NCI-H524 (cell line): ENCODE results near the gene KCTD2.

Experiments used
- DNase-seq, 2 experiments: peaks; one replicate each; lab custom pipeline; 2025; lab: John Stamatoyannopoulos, UW

The KCTD2 gene

DNA sequence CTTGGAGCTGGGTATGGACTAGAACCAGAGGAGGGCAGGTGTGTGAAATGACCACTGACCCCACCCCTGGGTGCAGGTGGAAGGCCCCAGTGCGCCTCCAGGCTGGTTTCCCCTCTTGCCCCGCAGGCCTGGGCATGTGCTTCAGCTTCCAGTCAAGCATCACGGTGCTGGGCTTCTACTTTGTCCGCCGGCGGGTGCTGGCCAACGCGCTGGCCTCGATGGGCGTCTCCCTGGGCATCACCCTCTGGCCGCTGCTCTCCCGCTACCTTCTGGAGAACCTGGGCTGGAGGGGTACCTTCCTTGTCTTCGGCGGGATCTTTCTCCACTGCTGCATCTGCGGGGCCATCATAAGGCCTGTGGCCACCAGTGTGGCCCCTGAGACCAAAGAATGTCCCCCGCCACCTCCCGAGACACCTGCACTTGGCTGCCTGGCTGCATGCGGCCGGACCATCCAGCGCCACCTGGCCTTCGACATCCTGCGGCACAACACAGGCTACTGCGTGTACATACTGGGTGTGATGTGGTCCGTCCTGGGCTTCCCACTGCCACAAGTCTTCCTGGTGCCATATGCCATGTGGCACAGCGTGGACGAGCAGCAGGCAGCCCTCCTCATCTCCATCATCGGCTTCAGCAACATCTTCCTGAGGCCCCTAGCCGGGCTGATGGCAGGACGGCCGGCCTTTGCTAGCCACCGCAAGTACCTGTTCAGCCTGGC, 53.0 kb downstream of the KCTD2 start:
- no peak for DNase-seq

DNA sequence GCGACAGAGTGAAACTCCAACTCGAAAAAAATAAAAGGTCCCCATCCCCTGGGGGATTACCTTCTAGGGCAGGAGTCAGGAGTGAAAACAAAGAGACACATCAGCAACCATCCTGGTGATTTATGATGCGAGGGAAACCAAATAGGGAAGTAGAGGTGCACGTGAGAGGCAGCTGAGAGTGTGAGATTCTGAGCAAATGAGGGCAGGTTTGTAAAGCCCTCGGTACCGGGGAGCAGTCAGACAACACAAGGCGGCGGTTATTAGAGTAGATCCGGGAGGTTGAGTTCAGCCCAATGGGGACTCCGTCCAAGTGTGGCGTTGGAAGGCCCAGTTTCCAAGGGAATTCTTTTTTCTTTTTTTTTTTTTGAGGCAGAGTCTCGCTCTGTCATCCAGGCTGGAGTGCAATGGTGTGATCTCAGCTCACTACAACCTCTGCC, 55.4 kb downstream of the KCTD2 start:
- DNase-seq: no peak

DNA sequence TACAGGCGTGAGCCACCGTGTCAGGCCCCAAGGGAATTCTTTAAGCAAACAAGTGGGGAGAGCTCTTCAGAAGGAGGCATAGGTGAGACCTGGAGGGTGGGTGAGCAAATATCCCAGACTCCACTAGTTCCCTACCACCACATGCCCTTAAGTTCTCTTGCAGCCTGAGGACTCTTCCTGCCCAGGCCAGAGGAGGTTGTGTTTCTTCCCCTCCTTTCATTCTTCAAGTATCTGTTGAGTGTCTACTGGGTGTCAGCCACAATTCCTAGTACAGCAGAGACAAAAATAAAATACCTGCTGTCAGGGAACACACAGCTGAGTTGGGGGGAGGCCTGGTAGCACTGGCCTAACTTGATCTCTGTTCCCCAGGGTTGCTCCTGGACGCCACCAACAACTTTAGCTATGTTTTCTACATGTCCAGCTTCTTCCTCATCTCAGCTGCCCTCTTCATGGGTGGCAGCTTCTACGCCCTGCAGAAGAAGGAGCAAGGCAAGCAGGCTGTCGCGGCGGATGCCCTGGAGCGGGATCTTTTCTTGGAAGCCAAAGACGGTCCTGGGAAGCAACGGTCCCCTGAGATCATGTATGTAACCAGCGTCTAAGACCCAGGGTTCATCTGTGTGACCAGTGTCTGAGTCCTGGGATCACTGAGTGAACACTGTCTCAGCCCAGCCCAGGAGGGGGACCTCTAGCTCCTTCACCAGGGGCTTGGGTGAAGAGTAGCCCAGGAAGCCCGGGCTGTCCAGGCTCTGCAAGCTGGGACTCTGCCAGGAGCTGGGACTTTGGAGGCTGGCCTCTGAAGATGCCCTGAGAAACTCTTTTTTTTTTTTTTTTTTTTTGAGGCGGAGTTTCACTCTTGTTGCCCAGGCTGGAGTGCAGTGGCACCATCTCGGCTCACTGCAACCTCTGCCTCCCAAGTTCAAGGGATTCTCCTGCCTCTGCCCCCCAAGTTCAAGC, 56.9 kb downstream of the KCTD2 start:
- DNase-seq: no peak

DNA sequence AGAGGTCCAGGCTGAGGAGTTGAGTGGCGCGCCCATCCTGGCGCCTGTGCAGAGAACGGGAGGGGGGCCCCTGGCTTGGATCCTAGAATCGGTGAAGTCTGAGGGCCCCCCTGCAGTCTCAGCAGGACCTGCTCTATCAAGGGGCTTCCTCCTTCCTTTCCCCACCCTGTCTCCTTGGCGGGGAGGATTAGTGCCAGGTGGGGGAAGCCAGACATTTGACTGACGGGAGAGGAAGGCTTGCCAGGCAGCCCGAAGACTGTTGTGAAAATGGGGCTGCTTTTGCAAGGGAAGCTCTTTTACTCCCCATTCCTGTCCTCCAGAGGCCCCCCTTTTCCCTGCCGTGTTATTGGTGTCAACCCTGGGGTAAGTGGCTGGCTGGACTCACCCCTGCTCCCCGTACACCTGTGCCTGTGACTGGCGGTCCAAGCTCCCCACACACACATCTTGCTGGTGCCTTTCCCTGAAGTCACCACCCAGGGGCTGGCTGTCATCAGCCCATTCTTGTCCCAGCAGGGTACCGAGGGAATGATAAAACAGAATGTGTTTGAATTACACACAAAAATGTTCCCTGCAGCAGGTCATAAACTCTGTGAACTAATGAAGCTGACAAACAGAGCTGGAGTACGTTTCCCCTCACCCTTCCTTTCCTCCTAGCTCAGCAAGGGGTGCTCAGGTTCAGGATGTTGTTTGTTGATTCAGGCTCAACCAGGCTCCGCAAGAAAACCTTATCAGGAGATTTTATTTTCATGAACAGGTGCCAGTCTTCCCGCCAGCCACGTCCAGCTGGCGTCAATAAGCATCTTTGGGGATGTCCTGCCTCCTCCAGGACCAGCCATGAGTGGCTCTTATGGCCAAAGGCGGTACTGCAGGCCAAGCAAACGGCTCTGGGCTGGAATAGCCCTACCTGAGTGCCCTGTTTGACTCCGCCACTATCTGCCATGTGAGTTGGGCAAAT, 58.4 kb downstream of the KCTD2 start:
- DNase-seq: peak; percentile 95 to 98

DNA sequence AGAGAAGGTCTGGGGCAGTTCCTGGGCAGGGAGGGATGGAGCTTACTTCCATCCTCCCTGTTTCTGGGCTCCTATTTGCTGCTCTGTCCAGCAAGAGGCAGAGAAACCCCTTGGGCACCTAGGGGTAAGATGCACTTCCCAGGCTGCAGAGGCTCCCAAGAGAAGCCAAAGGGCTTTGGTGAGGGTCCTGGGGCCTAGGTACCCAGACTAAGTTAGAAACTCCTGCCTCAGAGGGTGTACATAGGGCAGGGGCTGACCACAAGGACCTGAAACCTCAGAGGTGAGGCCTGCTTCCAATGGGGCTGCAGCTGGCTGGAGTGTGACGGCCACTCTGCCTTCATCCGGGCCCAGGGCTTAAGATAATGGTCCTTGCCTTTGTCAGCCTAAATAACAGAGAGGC, 61.2 kb downstream of the KCTD2 start:
- no peak for DNase-seq

DNA sequence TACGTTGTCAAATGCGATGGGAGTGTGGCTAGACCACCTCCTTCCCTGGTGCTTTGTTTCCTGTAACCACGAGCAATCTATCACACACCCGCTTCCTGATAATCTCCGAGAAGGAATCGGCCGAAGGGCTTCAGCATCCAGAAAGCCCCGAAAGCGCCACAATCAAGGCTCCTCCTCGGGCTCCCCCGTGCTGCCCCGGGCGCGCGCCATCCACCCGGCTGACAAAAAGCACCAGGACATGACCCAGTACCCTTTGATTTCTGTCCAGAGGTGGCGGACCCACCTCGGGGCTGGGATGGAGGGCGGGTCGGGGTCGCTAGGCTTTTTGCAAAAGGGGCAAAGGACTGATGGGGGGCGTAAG, 62.0 kb downstream of the KCTD2 start:
- no peak for DNase-seq

DNA sequence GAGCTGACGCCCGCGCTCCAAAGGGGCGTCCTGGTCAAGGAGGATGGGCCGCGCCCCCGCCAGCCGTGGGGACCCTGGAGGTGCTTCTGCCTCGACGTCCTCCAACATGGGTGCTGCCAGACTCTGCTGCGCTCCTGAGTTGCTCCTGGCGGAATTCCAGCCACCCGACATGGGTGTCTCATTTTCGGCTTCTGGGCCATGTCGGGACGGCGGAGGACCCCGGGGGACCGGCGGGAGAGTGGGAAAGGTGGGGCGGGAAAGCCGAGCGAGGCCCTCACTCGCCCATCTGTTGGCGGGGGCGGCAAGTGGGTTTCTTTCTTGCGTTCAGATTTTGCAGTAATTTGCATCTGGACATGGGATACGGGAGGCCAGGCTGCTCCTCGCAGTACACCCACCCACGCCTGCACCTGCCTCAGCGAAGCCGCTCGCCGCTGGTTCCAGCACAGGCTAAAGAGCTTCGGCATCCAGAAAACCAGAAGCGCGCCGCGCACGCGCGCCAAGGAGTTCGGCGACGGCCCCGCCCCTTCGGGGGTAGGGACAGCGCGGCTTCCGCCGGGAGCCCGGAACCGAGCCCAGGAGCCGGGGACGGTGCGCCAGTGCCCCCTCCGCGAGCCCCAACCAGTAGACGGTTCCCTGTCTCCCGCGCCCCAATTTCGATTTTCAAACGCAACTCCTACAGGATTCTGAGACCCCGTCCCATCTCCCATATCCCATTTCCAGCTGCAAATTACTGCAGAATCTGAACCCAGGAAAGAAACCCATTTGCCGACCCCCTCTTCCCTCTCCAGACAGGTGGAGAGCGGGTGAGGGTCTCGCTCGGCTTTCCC, 62.6 kb downstream of the KCTD2 start, which contains the start of gene ARMC7:
Gene ARMC7, plus strand, starts transcription at position 563 of the 827 bp plus-strand sequence. CDS start 320 bp downstream, outside the sequence.
- DNase-seq: peak; percentile 90 to 97

DNA sequence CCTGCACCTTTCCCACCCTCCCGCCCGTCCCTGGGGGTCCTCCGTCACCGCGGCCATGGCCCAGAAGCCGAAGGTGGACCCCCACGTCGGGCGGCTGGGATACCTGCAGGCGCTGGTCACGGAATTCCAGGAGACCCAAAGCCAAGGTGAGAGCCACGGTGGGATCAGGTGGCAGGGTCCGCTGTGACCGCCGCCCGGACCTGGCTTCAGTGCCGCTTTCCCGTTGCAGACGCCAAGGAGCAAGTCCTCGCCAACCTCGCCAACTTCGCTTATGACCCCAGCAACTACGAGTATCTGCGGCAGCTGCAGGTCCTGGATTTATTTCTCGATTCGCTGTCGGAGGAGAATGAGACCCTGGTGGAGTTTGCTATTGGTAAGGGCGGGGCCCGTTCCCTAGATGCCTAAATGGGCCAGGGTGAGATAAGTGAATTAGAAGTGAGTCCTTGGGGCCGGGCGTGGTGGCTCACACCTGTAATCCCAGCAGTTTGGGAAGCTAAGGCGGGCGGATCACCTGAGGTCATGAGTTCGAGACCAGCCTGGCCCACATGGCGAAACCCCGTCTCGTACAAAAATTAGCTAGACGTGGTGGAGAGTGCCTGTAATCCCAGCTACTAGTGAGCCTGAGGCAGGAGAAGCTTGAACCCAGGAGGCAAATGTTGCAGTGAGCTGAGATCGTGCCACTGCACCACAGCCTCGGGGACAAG, 63.4 kb downstream of the KCTD2 start:
- peak in 1 of 2 experiments; percentile 49 for DNase-seq

DNA sequence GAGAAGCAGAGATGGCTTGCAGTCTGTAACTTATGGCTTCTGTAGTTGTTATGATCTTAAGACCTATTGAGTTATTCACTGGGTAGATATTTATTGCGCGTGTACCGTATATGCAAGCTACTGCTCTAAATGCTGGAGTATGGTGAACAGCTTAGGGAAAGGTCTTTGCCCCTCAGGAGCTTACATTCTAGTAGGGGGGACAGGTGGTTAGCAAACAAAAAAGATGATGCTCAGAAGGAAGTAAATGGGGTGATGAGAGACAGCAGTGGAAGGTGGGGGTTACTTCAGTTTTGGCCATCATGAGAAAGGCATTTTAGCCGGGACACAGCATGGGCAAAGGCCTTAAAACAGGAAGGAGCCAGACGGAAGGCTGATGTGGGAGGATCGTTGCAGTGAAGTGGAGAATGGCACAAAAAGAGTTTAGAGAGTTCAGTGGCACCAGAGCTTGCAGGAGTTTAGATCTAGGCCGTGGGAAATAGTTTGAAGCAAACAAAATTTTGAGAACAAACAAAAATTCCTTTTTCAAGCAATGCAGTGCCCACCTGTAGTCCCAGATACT, 64.8 kb downstream of the KCTD2 start:
- no peak for DNase-seq

DNA sequence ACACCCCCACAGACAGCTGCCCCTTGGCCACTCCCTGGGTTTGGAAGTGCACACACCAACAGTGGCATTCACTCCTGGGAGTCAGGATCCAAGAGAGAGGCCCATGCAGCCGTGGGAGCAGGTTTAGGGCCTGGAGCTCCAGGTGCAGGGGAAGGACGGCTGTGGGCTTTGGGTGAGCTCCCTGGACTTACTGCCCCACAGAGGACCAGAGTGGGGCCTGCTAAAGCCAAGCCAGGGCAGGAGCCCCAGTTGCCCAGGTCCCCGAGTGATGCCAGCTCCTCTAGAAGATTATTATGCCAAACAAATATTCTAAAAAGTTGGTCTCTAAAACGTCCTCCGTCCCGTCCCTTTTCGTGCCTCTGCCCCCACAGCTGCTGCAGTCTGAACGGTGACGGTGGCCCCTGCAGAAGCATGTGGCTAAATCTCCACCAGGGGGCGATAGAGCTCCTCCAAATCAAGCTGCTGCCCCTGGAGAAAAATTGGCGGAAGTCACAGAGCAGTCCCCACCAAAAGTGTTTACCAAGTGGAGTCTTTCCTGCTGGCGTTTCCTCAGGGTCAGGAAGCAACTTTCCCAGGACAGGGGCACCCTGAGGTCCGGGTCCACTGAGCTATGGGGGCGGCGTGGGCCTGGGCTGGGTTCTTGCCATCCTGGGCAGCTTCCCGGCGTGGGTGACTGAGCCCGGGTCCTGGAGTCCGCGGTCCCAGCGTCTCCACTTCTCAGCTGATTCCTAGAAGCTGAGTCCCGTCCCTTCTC, 67.0 kb downstream of the KCTD2 start:
- peak; percentile 69 to 94 for DNase-seq

DNA sequence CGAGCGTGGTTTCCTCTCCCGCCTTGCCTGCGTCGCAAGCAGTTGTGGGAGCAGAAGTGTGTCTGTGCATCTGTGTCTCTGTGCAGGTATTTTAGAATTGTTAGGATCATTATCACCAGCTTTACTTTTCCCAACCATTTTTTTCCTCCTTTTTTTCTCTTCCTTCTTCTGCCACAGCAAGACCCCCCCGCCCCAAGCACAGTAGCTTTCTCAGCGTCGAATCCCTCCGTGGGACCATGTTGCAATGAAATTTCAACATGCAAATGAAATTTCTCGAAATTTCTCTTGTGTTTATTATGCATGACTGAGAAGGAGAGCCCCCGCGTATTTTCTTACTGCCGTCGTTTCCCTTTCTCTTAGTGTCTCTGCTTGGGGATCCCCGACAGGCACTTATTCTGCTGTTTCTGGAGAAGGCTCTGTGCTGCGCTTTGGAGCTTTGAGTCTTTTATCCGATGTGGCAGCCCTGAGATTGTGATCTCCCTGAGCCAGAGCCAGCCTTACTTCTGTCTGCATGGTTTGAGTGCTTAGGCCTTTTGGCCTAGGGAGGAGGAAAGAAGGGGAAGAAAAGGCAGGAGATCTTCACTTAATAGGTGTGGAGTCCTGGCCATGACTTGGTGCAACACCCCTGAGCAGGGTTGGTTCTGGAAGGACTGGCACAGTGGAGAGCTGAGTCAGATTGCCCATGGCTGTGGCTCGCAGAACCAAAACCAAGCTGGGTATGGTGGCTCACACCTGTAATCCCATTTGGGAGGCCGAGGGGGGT, 67.7 kb downstream of the KCTD2 start:
- DNase-seq: no peak
